ENCODE data around the gene DCUN1D3. TPM values are rescaled to one million over a fixed set of nuclear protein-coding genes. Genes with fewer than 3 reads are reported as not detected.

Gene DCUN1D3
- total RNA-seq, 3 donors from 2014 or later, result 10.0 to 21.5 (median 12.2) TPM

GRCh38 chr16:20879175-20880040, 20.8 kb downstream of the DCUN1D3 start:
- H3K4me1 ChIP-seq (ENCODE audit: low read depth), result peaks cover 26% of the 10 kb centered on the region
- no peaks in the 10 kb centered on the region for H3K36me3 ChIP-seq (ENCODE audit: low read depth)
- no peak for TF ChIP-seq CTCF (IDR thresholded peaks at IDR 0.05)
- H3K9me3 ChIP-seq, result no peaks in the 10 kb centered on the region
- no peak overlapping the region for H3K4me3 ChIP-seq
- ATAC-seq, result no peak
- no peak for DNase-seq
- intact Hi-C loops (cut with DNase I, micrococcal nuclease), result no loop called here

GRCh38 chr16:20878682-20879147, 21.4 kb downstream of the DCUN1D3 start:
- ATAC-seq, result no peak
- DNase-seq, result no peak
- H3K36me3 ChIP-seq (ENCODE audit: low read depth), result no peaks in the 10 kb centered on the region
- H3K4me1 ChIP-seq (ENCODE audit: low read depth), result peaks cover 22% of the 10 kb centered on the region
- H3K9me3 ChIP-seq, result no peaks in the 10 kb centered on the region
- no peak overlapping the region for H3K4me3 ChIP-seq
- TF ChIP-seq CTCF (IDR thresholded peaks at IDR 0.05), result no peak
- intact Hi-C loops (cut with DNase I, micrococcal nuclease), result no loop called here

GRCh38 chr16:20875355-20875650, 24.9 kb downstream of the DCUN1D3 start:
- no peak for DNase-seq
- intact Hi-C loops (cut with DNase I, micrococcal nuclease), result no loop called here
- TF ChIP-seq CTCF (IDR thresholded peaks at IDR 0.05), result no peak
- Histone ChIP-seq H3K4me1 (ENCODE audit: low read depth) (no peaks in the 10 kb centered on the region), H3K36me3 (ENCODE audit: low read depth) (no peaks in the 10 kb centered on the region), H3K9me3 (no peaks in the 10 kb centered on the region), H3K4me3 (no peak overlapping the region)
- ATAC-seq, result no peak

- DNase-seq, result no peak
- intact Hi-C loops (cut with DNase I, micrococcal nuclease), result no loop called here
- H3K4me1 ChIP-seq (ENCODE audit: low read depth), result peaks cover 9% of the 10 kb centered on the region
- H3K4me3 ChIP-seq, result no peak overlapping the region
- no peaks in the 10 kb centered on the region for H3K36me3 ChIP-seq (ENCODE audit: low read depth)
- ATAC-seq, result no peak
- no peaks in the 10 kb centered on the region for H3K9me3 ChIP-seq
- no peak for TF ChIP-seq CTCF (IDR thresholded peaks at IDR 0.05)
Measured at GRCh38 chr16:20874088-20874581, 26.0 kb downstream of the DCUN1D3 start.

GRCh38 chr16:20873331-20873730, 26.8 kb downstream of the DCUN1D3 start:
- Histone ChIP-seq H3K9me3 (no peaks in the 10 kb centered on the region), H3K4me3 (no peak overlapping the region), H3K4me1 (ENCODE audit: low read depth) (peaks cover 17% of the 10 kb centered on the region), H3K36me3 (ENCODE audit: low read depth) (no peaks in the 10 kb centered on the region)
- ATAC-seq (no peak), DNase-seq (no peak)
- intact Hi-C loops (cut with DNase I, micrococcal nuclease), result no loop called here
- no peak for TF ChIP-seq CTCF (IDR thresholded peaks at IDR 0.05)

All from mucosa of descending colon (tissue), 3 donors.